ENCODE results near the gene SEPTIN14. TPM values are rescaled to one million over a fixed set of nuclear protein-coding genes. Genes with fewer than 3 reads are reported as not detected.
"Not testable (repeated sequence)": the region's sequence is repeated elsewhere in the genome, so short reads cannot be mapped to it uniquely, and the experiment has no call there.

Gene SEPTIN14
- total RNA-seq, 1 donor from 2014 or later = not detected

DNA sequence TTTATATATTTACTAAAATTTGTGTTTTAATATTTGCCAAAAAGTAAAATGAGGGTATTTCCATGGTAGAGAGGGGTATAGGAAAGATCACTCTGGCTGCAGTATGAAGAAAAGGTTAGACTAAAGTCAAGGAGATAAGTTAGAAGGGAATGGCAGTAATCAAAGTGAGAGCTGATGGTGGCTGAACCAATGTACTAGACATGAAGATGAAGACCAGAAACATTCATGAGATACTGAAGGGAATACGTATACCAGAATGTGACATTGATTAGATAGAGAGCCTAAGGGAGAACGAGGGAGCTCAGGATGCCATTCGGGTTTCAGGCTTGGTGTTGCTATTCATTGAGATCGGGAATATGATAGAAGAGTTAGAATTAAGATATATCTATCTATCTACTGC is 32.5 kb upstream of the SEPTIN14 start:
- TF ChIP-seq, protein P1, sequence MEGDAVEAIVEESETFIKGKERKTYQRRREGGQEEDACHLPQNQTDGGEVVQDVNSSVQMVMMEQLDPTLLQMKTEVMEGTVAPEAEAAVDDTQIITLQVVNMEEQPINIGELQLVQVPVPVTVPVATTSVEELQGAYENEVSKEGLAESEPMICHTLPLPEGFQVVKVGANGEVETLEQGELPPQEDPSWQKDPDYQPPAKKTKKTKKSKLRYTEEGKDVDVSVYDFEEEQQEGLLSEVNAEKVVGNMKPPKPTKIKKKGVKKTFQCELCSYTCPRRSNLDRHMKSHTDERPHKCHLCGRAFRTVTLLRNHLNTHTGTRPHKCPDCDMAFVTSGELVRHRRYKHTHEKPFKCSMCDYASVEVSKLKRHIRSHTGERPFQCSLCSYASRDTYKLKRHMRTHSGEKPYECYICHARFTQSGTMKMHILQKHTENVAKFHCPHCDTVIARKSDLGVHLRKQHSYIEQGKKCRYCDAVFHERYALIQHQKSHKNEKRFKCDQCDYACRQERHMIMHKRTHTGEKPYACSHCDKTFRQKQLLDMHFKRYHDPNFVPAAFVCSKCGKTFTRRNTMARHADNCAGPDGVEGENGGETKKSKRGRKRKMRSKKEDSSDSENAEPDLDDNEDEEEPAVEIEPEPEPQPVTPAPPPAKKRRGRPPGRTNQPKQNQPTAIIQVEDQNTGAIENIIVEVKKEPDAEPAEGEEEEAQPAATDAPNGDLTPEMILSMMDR (IDR thresholded peaks at IDR 0.05) = no peak
- no peak for TF ChIP-seq EZH2 (IDR thresholded peaks at IDR 0.05)
- no peak for TF ChIP-seq EZH2phosphoT487 (IDR thresholded peaks at IDR 0.05)
- peaks cover 21% of the 10 kb centered on the region for H3K9me3 Mint-ChIP-seq
- no peak overlapping the region for H3K27ac Mint-ChIP-seq
- H3K79me2 ChIP-seq (ENCODE audit: low read depth) = no peaks in the 10 kb centered on the region
- H3K4me3 ChIP-seq = no peak overlapping the region
- no peaks in the 10 kb centered on the region for H3K4me1 Mint-ChIP-seq
- H3K4me3 Mint-ChIP-seq = no peak overlapping the region
- H3K9me3 ChIP-seq (ENCODE audit: low read depth) = no peaks in the 10 kb centered on the region
- DNase-seq (ENCODE audit: low spot score) = no peak
- H3F3A ChIP-seq (ENCODE audit: low read depth) = no peaks in the 10 kb centered on the region
- peaks cover 4% of the 10 kb centered on the region for H3K27me3 Mint-ChIP-seq (ENCODE audit: insufficient read depth, low read depth)
- no peaks in the 10 kb centered on the region for H4K20me1 ChIP-seq (ENCODE audit: low read depth)
- H3K9ac ChIP-seq = no peak overlapping the region
- H3K27me3 ChIP-seq = no peaks in the 10 kb centered on the region
- H3K36me3 Mint-ChIP-seq = peaks cover 27% of the 10 kb centered on the region
- H2AFZ ChIP-seq (replicated peaks) = no peak overlapping the region
- no peaks in the 10 kb centered on the region for H3K36me3 ChIP-seq
- H3K4me1 ChIP-seq = no peaks in the 10 kb centered on the region
- H3K27ac ChIP-seq = no peak overlapping the region
- H3K4me2 ChIP-seq = no peak overlapping the region

DNA sequence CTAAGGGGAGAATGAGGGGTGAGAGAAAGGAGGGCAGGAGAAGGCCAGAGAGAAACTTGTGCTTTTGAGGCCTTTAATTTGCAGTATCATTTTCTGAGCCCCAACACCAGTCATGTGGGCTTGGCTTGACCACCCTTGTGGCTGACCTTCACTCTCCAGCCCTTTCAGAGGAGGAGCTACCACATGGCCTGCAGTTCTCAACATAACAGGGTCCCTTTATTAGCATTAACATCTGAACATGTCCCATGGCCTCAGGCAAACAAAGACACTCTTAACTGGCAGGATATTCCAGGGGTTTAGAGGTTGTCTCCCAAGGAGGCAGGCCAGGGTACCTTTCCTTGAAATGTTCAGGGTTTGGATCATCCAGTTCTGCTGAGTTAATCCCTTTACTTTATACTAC is 31.4 kb upstream of the SEPTIN14 start:
- H3F3A ChIP-seq (ENCODE audit: low read depth) = no peaks in the 10 kb centered on the region
- no peak overlapping the region for H3K27ac ChIP-seq
- H3K4me3 ChIP-seq = no peak overlapping the region
- H3K4me1 ChIP-seq = no peaks in the 10 kb centered on the region
- Mint-ChIP-seq H3K27ac (no peak overlapping the region), H3K4me1 (no peaks in the 10 kb centered on the region), H3K27me3 (ENCODE audit: insufficient read depth, low read depth) (no peaks in the 10 kb centered on the region), H3K36me3 (peaks cover 23% of the 10 kb centered on the region), H3K9me3 (peaks cover 15% of the 10 kb centered on the region), H3K4me3 (no peak overlapping the region)
- no peaks in the 10 kb centered on the region for H4K20me1 ChIP-seq (ENCODE audit: low read depth)
- no peaks in the 10 kb centered on the region for H3K27me3 ChIP-seq
- H2AFZ ChIP-seq (replicated peaks) = no peak overlapping the region
- no peaks in the 10 kb centered on the region for H3K9me3 ChIP-seq (ENCODE audit: low read depth)
- no peak overlapping the region for H3K4me2 ChIP-seq
- no peak overlapping the region for H3K9ac ChIP-seq
- no peak for TF ChIP-seq EZH2 (IDR thresholded peaks at IDR 0.05)
- TF ChIP-seq, protein P1 (IDR thresholded peaks at IDR 0.05) = no peak
- H3K36me3 ChIP-seq = no peaks in the 10 kb centered on the region
- no peak for DNase-seq (ENCODE audit: low spot score)
- no peaks in the 10 kb centered on the region for H3K79me2 ChIP-seq (ENCODE audit: low read depth)

DNA sequence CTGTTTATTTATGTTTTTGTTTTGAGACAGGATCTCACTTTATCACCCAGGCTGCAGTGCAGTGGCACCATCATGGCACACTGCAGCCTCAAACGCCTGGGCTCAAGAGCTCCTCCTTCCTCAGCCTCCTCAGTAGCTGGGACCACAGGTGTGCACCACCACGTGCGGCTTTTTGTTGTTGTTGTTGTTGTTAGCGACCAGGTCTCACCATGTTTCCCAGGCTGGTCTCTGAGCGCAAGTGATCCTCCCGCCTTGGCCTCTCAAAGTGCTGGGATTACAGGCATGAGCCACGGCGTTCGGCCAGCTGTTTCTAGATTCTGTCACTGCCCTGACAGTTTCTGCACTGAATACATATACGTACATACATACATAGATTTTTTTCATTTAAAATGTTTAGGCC is 25.8 kb upstream of the SEPTIN14 start:
- H2AFZ ChIP-seq (replicated peaks) = peak overlapping the region; percentile 92
- H3K4me1 ChIP-seq; H3K27me3 ChIP-seq; H3K9ac ChIP-seq; H3K27ac ChIP-seq; H3K36me3 Mint-ChIP-seq; H3K36me3 ChIP-seq; H3K27me3 Mint-ChIP-seq (ENCODE audit: insufficient read depth, low read depth); H3K27ac Mint-ChIP-seq; H3K9me3 ChIP-seq (ENCODE audit: low read depth); H4K20me1 ChIP-seq (ENCODE audit: low read depth); H3K9me3 Mint-ChIP-seq; H3K79me2 ChIP-seq (ENCODE audit: low read depth); H3K4me1 Mint-ChIP-seq: not testable (repeated sequence)
- H3K4me3 ChIP-seq = peak overlapping the region; percentile 75
- H3F3A ChIP-seq (ENCODE audit: low read depth) = peaks cover 12% of the 10 kb centered on the region
- DNase-seq (ENCODE audit: low spot score) = peak; percentile 4
- peak overlapping the region; percentile 93 for H3K4me2 ChIP-seq
- H3K4me3 Mint-ChIP-seq = peak overlapping the region; percentile 88

DNA sequence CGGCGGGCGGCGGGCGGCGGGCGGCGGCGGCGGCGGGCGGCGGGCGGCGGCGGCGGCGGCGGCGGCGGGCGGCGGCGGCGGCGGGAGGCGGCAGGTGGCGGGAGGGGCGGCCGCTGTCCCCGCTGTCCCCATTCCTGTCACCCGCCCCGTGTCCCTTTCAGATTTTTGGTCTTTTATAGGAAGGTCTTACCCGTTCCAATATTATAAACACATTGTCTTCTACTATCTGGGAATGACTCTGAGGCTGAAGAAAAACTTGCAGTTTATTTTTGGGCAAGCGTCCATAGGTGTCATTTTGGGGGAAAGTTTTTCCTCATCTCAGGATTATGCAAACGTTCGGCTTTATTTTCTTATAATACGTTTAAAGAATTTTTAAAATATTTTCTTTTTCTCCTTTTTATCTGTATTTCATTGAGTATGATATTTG is 25.3 kb upstream of the SEPTIN14 start:
- H3K27ac Mint-ChIP-seq = peak overlapping the region; percentile 89
- no peak for TF ChIP-seq EZH2 (IDR thresholded peaks at IDR 0.05)
- TF ChIP-seq, protein P1 (IDR thresholded peaks at IDR 0.05) = no peak
- TF ChIP-seq EZH2phosphoT487 (IDR thresholded peaks at IDR 0.05) = no peak
- H3K36me3 Mint-ChIP-seq = no peaks in the 10 kb centered on the region
- no peaks in the 10 kb centered on the region for H3K36me3 ChIP-seq
- H3K4me3 ChIP-seq = peak overlapping the region; percentile 75
- H3K9me3 Mint-ChIP-seq = no peaks in the 10 kb centered on the region
- H3F3A ChIP-seq (ENCODE audit: low read depth) = peaks cover 12% of the 10 kb centered on the region
- H3K4me1 ChIP-seq = no peaks in the 10 kb centered on the region
- H3K9ac ChIP-seq = peak overlapping the region; percentile 49
- H2AFZ ChIP-seq (replicated peaks) = peak overlapping the region; percentile 92
- H3K4me2 ChIP-seq = peak overlapping the region; percentile 93
- H3K27me3 ChIP-seq = no peaks in the 10 kb centered on the region
- H3K4me3 Mint-ChIP-seq = peak overlapping the region; percentile 88
- H3K27ac ChIP-seq = peak overlapping the region; percentile 70
- no peaks in the 10 kb centered on the region for H4K20me1 ChIP-seq (ENCODE audit: low read depth)
- H3K79me2 ChIP-seq (ENCODE audit: low read depth) = no peaks in the 10 kb centered on the region
- no peaks in the 10 kb centered on the region for H3K9me3 ChIP-seq (ENCODE audit: low read depth)
- H3K4me1 Mint-ChIP-seq = peaks cover 9% of the 10 kb centered on the region
- DNase-seq (ENCODE audit: low spot score) = no peak
- peaks cover 2% of the 10 kb centered on the region for H3K27me3 Mint-ChIP-seq (ENCODE audit: insufficient read depth, low read depth)
